Sigmoid colon (tissue), 4 donors: ENCODE results near the gene RINL.

Source experiments
- EP300 ChIP-seq, 4 donors: sonication (generic); formaldehyde crosslinking; IDR thresholded peaks; one replicate each; pipeline ENCODE4 v1.6.1; 2017; ENCODE audit warnings: antibody characterized with exemption in 4 of 4
- POLR2A ChIP-seq, 2 donors: fragments of 450-650 bp; IDR thresholded peaks; one replicate each; pipeline ENCODE4 v1.6.1; 2016; ENCODE audit warnings: antibody characterized with exemption in 2 of 2, mild to moderate bottlenecking in 2 of 2, moderate library complexity in 2 of 2
- TF ChIP-seq, protein P1 (sequence below), 4 experiments: fragments of 450-650 bp in 3 of 4; fragments of 200-600 bp in 1 of 4; IDR thresholded peaks; one replicate each; pipeline ENCODE4 v1.5.1; 2016 to 2019; ENCODE audit warnings: antibody characterized with exemption in 4 of 4, mild to moderate bottlenecking in 3 of 4, moderate library complexity in 2 of 4

DNA sequence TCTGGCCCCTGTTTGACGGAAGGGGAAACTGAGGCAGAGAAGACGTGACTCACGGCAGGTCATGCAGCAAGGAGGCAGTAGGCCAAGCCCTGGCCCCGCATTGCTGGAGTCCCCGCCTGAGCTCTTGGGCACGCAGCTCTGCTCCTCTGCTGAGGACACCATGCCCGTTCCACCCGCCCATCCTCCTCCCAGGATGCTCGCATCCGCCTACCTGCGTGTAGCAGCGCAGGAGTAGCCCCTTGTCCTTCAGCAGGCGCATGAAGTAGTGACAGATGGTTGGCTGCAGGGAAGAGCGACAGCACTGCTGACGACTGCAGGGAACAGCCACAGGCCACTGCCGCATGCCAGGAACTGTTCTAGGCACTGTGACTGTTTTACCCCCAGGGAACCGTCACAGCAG lies 10.8 kb upstream of the RINL start:
- TF ChIP-seq, protein P1, sequence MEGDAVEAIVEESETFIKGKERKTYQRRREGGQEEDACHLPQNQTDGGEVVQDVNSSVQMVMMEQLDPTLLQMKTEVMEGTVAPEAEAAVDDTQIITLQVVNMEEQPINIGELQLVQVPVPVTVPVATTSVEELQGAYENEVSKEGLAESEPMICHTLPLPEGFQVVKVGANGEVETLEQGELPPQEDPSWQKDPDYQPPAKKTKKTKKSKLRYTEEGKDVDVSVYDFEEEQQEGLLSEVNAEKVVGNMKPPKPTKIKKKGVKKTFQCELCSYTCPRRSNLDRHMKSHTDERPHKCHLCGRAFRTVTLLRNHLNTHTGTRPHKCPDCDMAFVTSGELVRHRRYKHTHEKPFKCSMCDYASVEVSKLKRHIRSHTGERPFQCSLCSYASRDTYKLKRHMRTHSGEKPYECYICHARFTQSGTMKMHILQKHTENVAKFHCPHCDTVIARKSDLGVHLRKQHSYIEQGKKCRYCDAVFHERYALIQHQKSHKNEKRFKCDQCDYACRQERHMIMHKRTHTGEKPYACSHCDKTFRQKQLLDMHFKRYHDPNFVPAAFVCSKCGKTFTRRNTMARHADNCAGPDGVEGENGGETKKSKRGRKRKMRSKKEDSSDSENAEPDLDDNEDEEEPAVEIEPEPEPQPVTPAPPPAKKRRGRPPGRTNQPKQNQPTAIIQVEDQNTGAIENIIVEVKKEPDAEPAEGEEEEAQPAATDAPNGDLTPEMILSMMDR (IDR thresholded peaks at IDR 0.05): no peak
- TF ChIP-seq POLR2A (IDR thresholded peaks at IDR 0.05): no peak
- TF ChIP-seq EP300 (IDR thresholded peaks at IDR 0.05): no peak
